HG03139 (cell line): ENCODE data around the gene A4GALT.
"Not testable (repeated sequence)": the region's sequence is repeated elsewhere in the genome, so short reads cannot be mapped to it uniquely, and the experiment has no call there.

Source experiments
- ATAC-seq: cut with Tn5 transposase; IDR thresholded peaks from one replicate; pipeline ENCODE4 v1.9.1; 2021; ENCODE audit not compliant: unreplicated experiment

A4GALT gene

GRCh38 chr22:42720263-42721044 is at the start of gene A4GALT:
TSS of gene A4GALT (minus strand) at chr22:42720870. CDS start at chr22:42693951, 26,919 bp downstream.
- ATAC-seq: no peak

GRCh38 chr22:42770448-42770726 is 49.7 kb upstream of the A4GALT start:
- ATAC-seq: no peak

- no peak for ATAC-seq
Measured at GRCh38 chr22:42769574-42770447, 49.1 kb upstream of the A4GALT start.

- ATAC-seq: no peak
Measured at GRCh38 chr22:42769238-42769573, 48.5 kb upstream of the A4GALT start.

GRCh38 chr22:42768385-42769035 is 47.8 kb upstream of the A4GALT start:
- no peak for ATAC-seq

GRCh38 chr22:42766860-42767259 is 46.2 kb upstream of the A4GALT start:
- ATAC-seq: no peak

GRCh38 chr22:42764895-42765363 is 44.3 kb upstream of the A4GALT start:
- ATAC-seq: no peak

- no peak for ATAC-seq
Measured at GRCh38 chr22:42763965-42764480, 43.4 kb upstream of the A4GALT start.

- no peak for ATAC-seq
Measured at GRCh38 chr22:42760806-42761565, 40.3 kb upstream of the A4GALT start.

GRCh38 chr22:42758931-42759629 is 38.4 kb upstream of the A4GALT start:
- no peak for ATAC-seq

DNA sequence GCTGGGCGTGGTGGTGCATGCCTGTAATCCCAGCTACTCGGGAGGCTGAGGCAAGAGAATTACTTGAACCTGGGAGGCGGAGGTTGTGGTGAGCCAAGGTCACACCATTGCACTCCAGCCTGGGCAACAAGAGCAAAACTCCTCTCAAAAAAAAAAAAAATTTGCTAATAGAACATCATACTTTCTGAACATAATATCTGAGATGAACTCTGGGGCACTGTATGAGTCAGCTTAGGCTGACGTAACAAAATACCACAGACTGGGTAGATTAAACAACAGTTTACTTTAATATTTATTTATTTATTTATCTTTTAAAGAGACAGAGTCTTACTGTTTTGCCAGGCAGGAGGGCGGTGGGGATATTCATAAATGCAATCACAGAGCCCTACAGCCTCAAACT is 34.9 kb upstream of the A4GALT start:
- not testable (repeated sequence) for ATAC-seq

DNA sequence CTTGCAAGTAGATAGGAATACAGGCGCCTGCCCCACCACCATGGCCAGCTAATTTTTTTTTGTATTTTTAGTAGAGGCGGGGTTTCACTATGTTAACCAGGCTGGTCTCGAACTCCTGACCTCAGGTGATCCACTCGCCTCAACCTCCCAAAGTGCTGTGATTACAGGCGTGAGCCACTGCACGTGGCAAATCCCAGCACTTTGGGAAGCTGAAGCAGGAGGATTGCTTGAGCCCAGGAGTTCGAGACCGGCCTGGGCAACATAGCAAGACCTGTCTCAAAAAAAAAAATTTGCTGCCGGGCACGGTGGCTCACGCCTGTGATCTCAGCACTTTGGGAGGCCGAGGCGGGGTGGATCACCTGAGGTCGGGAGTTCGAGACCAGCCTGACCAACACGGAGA is 34.5 kb upstream of the A4GALT start:
- not testable (repeated sequence) for ATAC-seq

GRCh38 chr22:42754658-42755057 is 34.0 kb upstream of the A4GALT start:
- no peak for ATAC-seq

DNA sequence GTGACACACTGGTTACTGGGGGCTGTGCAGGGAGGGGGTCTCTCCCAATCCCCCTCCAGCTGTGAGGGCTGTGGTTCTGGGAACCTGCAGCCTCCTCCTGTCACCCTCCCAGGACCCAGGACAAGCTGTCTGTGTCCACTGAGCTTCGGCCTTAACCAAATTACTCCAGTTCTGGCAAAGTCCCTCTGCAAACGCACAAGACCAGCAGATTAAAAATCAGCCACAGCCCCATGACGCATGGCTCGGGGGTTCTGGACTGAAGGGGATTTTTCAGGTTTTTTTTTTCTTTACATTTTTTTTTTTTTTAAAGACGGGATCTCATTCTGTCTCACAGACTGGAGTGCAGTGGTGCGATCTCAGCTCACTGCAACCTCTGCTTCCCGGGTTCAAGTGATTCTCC is 32.2 kb upstream of the A4GALT start:
- ATAC-seq: no peak

DNA sequence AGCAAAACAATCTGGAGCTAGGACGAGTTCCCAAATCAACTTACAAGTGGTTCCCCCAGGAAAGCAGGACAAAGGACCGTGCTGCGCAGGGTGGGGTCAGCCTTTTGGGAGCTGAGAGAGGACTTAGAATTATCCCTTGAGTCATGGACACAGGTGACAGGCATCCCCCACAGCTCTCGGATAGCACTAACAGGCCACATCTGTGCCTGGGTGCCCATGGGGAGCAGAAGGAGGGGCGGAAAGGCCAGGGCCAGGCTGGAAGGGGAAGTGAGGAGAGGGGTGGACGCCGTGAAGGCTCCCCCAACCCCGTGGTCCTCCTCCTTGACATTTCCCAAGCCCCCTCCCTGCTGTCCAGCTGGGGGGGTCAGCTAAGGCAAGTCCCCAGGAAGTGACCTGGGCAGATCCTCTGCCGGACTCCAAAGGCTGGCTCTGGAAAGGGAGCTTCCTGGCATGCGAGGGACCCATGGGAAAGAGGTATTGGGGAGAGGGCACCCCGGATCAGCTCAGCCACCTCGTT is 31.6 kb upstream of the A4GALT start:
- no peak for ATAC-seq

- ATAC-seq: not testable (repeated sequence)
Measured at GRCh38 chr22:42750421-42750820, 29.8 kb upstream of the A4GALT start.

DNA sequence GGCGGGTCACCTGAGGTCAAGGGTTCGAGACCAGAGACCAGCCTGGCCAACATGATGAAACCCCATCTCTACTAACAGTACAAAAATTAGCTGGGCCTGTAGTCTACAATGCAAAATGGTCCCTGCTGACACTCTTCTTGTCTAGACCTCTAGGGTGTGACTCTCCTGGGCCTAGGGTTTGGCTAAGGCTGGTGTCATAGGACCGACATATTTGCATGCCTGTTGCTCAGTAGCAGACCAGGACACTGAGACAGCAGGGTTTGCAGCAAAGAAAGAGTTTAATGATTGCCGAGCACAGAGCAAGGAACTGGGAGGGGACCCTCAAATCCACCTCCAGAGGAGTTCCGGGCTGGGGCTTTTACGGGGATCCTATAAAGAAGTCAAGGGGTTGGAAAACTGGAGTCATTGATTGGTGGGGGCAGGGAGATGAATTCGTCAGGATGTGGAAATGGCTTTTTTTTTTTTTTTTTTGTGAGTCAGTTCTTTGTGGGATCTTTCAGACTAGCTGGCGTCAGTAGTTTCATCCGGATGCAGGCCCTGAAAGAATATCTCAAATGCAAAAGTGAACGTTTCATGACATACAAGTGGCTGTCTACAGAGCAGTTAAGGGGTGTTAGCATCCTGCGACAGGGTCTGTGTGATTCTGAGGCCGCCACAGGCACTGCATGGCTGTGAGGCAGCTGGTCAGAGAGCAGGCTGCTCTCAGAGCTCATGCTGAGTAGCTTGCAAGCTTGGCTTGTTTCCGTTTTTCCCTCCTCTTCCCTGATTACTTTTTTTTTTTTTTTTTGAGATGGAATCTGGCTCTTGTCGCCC is 27.2 kb upstream of the A4GALT start:
- no peak for ATAC-seq

DNA sequence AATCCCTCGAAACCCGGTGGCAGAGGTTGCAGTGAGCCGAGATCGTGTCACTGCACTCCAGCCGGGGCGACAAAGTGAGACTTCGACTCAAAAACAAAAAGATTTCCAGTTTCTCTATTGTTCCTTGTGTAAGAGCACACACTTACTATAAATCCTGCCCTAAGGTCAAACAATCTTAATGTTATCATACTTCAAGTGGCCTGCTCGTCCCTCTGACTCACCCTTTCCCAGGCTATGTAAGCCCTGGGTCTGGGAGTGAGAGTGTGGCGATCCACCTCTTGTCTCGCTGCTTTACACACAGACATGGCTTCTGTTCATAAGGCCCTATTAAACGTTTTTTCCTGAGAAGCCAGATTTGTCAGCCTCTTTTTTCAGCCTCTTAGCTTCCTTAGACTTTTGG is 24.4 kb upstream of the A4GALT start:
- ATAC-seq: no peak

DNA sequence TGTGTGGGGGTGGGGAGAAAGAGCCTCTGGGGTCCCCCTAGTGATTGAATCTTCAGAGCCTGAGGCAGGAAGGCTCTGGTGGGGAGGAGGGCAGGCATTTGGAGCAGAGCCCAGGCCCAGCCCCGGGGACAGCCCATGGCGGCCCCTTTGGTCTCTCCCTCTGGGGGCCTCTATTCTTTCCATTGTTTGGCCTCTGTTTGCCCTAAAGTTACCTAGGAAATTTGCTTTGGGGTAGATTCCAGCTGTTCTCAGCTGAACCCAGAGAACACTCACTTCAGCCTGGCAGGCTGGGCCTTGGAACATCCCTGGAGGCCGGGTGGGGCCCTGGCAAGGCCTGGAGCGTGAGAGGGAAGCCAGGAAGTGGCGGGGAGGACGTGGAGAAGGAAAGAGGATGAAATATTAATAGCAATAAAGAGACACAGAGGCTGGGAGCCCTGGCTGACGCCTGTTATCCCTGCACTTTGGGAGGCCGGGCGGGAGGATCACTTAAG is 22.9 kb upstream of the A4GALT start:
- no peak for ATAC-seq
